T47D (cell line): Measurements from ENCODE around the gene OCIAD1.
"Not testable (repeated sequence)": the region's sequence is repeated elsewhere in the genome, so short reads cannot be mapped to it uniquely, and the experiment has no call there.

ENCODE experiments used
- DNase-seq, 2 experiments: peaks; one replicate each; pipeline versions ENCODE4 v3.0.0 to v3.0.0-alpha.2; 2011 to 2012; ENCODE audit warnings: low read depth in 1 of 2, low spot score in 1 of 2
- JUND ChIP-seq: IDR thresholded peaks from 2 replicates; pipeline ENCODE4 v1.6.1; 2012; ENCODE audit warnings: low read depth
- in situ Hi-C: cut with HindIII; loops from 2 replicates; pipeline ENCODE4 v1.10.0; 2016; ENCODE audit warnings: low sequenced_read_pairs, low pct_unique_long_range_greater_than_20kb

Gene OCIAD1

DNA sequence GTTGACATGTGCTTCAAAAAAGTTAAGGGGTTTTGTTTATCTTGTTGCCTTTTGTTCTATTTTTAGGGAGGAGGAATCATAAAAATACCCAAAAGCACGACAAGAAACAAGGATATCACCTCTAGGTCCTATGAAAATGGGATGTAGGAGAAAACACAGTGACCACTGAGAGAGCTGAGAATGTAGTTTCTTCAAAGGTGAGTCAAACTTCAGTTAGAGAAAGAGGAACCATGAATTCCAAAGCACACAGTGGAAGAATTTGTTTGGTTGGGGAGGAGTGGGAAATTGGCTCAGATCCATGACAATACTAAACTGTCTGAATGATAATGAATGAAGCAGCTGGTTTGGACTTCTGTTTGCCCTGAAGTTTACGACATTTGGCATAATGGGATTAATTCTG is 31.7 kb upstream of the OCIAD1 start:
- in situ Hi-C loops, result no loop called here
- no peak for TF ChIP-seq JUND
- no peak for DNase-seq

DNA sequence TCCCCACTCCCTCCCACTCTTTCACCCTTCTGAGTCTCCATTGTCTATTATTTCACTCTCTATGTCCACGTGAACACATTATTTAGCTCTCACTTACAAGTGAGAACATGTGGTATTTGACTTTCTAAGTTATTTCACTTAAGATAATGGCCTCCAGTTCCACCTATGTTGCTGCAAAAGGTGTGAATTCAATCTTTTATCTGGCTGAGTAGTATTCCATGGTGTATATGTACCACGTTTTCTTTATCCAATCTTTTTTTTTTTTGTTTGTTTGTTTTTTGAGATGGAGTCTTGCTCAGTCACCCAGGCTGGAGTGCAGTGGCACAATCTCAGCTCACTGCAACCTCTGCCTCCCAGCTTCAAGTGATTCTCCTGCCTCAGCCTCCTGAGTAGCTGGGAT is 30.7 kb upstream of the OCIAD1 start:
- in situ Hi-C loops, DNase-seq: not testable (repeated sequence)

DNA sequence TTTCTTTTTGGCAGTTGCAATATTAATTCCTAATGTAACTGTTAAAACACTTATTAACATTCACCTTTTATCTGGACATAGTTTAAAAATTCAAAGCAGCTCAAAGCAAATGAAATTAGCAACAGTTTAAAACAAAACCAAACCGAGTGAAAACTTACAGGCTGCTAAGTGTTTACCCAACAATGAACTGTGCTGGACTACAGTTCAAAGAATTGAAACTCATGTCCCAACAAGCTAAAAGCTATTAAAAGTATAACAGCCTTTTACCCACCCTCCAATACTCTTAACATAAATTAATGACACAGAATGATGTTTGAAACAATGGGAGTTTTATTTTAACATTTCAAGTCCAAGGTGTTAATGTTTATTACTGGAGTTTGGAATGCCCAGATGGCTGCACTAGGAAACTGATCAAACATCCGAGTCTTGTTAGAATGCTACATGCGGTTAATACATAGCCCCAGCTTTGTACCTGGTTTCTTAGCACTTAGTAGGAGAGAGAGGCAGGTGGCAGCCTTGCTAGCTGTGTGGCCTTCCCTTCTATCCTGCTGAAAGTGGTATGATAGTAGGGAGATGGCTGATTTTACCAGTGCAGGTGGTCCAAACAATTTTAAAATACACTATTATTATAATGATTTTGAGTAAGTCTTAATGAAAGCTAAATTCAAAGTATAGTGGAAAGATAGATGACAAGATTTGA is 29.7 kb upstream of the OCIAD1 start:
- in situ Hi-C loops, result no loop called here
- DNase-seq, result no peak
- TF ChIP-seq JUND, result no peak

DNA sequence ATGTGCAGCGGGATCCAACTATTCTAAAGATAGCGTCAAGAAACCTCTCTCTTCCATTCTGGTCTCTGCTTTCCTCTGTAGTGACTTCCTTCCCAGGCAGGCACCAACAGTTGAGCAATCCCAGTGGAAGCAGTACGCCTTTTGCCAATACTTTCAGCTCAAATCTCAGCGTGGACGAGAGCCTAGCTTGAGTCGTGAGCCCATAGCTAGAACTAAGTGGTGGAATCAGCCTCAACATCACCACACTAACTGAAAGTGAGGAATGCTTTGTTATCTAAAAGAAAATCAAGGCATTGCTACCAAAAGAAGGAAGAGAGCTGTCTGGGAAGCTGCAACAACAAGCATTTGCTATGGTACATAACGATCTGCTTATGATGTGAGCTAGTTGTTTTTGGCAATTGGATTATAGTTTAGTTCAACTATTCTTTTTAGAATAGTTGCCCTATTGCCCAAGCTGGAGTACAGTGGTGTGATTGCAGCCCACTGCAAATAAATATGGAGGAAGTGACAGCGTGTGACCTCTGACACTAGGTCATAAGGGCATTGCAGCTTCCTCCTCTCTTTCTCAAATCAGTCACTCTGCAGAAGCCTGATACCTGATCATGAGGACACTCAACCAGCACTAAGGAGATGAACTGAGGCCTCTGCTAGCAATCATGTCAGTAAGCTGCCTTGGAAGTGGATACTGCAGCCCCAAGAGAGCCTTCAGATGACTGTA is 26.1 kb upstream of the OCIAD1 start:
- no peak for DNase-seq
- no peak for TF ChIP-seq JUND
- in situ Hi-C loops, result no loop called here

DNA sequence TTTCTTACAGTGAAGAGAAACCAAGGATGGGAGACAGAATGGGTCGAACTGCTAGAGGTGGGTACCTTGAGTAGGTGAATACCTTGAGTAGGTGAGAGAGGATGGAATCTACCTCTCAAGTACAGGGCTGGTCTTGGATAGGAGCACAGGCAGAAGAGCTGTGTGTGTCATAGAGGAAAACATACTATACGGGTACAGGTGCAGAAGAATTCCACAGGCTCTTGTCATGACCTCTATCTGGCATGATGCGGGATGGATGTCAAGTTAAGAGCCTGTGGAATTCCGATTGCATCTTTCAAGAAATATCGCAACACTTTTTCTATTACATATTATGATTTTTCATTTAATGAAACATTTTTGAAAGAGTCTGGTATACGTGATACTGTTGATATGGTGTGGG is 18.0 kb upstream of the OCIAD1 start:
- DNase-seq, result no peak
- in situ Hi-C loops, result no loop called here
- no peak for TF ChIP-seq JUND

DNA sequence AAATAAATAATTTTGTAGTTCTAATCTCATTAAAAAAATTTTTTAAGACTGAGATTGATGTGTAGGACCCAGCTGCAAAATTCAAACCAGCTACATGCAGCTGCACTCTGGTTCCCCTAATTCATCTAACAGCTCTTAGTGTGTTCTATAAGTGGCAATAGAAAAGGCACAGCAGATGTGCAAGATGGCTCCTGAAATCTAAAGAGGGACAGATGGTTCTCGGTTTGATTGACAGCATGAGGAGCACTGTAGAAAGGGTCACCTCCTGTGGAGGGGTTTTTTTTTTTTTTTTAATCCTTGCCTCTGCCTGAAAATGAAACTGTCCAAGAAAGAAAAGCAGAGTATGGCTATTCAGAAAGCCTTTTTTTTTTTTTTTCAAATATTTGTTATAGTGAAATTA is 16.9 kb upstream of the OCIAD1 start:
- no peak for DNase-seq
- in situ Hi-C loops, result no loop called here
- TF ChIP-seq JUND, result no peak

DNA sequence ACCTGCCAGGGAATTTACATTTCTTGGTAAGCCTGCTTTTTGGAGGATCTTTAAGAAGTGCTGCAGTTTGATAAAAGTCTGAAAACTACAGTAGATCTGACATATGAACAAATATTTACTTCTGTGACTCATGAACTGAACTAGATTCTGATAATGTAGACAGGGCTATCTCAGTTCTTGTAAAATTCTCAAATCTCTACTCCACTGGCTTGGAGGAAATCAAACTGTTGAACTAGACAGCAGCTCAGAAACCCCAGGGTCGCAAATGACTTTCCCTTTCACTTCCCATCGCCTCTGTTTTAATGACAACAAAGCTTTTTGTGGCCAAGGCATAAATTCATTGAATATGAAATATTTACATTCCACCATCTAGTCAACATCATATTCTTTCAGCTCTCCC is 15.4 kb upstream of the OCIAD1 start:
- in situ Hi-C loops, result no loop called here
- DNase-seq, result no peak
- no peak for TF ChIP-seq JUND

DNA sequence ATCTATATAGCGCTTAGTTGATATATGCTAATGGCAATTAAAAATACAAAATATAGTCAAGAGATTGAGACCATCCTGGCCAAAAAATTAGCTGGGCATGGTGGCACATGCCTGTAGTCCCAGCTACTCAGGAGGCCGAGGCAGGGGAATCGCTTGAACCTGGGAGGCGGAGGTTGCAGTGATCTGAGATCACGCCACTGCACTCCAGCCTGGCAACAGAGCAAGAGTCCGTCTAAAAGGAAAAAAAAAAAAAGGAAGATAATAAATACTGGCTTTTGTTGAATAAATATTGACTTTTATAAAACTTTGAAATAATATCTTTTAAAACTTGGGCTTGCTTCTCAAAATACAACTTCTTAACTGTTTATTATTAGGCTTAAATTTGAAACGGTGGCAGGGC is 14.6 kb upstream of the OCIAD1 start:
- in situ Hi-C loops, DNase-seq: not testable (repeated sequence)

DNA sequence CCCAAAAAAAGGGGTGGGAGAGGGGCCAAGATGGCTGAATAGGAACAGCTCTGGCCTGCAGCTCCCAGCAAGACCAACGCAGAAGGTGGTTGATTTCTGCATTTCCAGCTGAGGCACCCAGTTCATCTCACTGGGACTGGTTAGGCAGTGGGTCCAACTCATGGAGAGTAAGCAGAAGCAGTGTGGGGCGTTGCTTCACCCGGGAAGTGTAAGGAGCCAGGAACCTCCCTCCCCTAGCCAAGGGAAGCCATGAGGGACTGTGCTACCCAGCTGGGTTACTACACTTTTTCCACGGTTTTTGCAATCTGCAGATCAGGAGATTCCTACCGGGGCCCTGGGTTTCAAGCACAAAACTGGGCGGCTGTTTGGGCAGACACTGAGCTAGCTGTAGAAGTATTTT is 13.9 kb upstream of the OCIAD1 start:
- no peak for TF ChIP-seq JUND
- DNase-seq, result no peak
- in situ Hi-C loops, result no loop called here

DNA sequence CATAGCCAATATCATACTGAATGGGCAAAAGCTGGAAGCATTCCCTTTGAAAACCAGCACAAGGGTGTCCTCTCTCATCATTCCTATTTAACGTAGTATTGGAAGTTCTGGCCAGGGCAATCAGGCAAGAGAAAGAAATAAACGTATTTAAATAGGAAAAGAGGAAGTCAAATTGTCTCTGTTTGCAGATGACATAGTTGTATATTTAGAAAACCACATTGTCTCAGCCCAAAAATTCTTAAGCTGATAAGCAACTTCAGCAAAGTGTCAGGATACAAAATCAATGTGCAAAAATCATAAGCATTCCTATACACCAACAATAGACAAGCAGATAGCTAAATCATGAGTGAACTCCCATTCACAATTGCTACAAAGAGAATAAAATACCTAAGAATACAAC is 9.5 kb upstream of the OCIAD1 start:
- in situ Hi-C loops, DNase-seq: not testable (repeated sequence)

DNA sequence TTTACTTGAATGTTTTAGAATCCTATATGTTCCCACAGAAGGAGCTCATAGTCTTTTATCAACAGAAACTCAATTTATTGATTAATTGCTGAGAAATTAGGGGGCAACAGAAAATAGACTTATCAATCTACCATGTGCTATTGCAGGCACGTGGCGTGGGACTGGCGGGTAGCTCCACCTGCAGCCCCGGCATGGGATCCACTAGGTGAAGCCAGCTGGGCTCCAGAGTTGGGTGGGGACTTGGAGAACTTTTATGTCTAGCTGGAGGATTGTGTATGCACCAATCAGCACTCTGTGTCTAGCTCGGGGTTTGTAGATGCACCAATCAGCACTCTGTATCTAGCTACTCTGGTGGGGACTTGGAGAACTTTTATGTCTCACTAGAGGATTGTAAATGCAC is 3.3 kb upstream of the OCIAD1 start:
- no peak for TF ChIP-seq JUND
- in situ Hi-C loops, result no loop called here
- no peak for DNase-seq

DNA sequence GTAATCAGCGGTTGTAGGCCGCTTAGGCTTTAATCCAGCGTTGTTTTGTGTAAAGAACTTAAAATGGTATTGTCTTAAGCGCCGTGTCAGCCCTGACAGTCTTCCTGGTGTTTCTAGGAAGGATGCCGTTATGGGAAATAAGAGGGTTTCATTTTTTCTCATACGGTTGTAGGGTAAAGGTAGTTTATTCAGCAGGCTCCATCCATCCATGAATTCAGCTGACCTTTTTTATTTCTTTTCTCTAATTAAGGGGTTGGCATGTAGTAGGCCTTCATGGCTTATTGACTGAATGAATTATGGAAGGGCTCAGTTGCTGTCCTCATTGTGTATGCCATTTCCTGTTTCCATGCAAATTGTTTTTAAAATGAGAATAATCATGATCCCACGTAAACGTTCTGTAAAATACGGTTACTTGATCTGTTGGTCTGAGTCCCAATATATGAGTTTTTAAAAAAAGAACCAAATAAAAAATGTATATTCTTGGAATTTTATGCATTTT is 693 bp downstream of the OCIAD1 start:
- DNase-seq, result no peak
- in situ Hi-C loops, result no loop called here

DNA sequence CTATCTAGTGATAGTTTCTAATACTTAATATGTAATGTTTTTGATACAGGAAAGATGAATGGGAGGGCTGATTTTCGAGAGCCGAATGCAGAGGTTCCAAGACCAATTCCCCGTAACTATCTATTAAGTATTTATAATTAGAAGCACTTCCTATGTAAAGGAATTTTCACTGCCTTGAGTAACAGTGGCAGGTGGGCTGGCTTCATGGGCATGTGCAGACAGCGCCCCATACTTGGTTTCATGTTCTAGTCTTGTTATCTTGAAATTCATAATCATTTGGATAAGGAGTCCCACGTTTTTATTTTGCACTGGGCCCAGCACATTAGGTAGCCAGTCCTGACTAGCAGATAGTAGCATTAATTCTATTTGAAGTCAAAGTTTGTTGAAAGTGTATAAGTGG is 1.7 kb downstream of the OCIAD1 start:
- DNase-seq, result no peak
- no peak for TF ChIP-seq JUND
- in situ Hi-C loops, result no loop called here

More for the DNA sequence above, 693 bp downstream of the OCIAD1 start:
- TF ChIP-seq JUND, result no peak

DNA sequence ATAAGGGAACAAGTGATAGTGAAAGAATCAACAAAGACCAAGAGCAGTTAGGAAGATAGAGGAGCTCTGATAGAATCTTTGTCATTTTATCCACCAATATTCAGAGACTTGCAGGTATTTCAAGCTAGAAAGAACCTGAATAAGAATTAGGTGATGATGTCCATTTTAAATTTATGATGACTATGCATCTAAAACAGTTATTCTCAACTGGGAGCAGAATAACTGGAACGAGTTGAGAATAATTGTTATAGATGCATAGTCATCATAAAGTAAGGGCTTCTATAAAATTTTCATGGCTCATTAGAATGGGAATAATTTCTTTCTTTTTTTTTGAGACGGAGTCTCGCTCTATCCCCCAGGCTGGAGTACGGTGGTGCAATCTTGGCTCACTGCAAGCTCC is 5.8 kb downstream of the OCIAD1 start:
- TF ChIP-seq JUND, result no peak
- in situ Hi-C loops, result no loop called here
- DNase-seq, result no peak
